Measurements from ENCODE around the gene MTHFR.

MTHFR gene

GRCh38 chr1:11751087-11751486 lies 54.7 kb downstream of the MTHFR start:
- no peak for DNase-seq

DNA sequence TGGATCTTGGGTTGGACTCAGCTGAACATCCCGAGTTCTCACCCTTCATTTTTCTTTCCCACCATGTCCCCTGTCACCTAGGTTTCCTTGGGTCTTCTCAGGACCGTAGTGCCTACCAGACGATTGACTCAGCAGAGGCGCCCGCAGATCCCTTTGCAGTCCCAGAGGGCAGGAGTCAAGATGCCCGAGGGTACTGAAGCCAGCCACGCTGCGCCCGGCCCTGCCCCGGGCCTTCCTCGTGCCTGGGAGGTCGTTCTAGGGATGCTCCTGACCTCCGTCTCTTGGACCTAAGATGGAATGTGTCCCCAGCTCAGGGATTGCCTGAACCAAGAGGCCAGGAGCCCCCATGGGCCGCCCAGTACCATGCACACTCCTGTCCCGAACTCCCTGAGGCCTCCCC lies 55.8 kb downstream of the MTHFR start:
- no peak for DNase-seq

- peak; percentile 7 for DNase-seq
Measured at GRCh38 chr1:11749203-11749689, 56.5 kb downstream of the MTHFR start.

GRCh38 chr1:11748294-11749202 lies 57.2 kb downstream of the MTHFR start:
- no peak for DNase-seq

DNA sequence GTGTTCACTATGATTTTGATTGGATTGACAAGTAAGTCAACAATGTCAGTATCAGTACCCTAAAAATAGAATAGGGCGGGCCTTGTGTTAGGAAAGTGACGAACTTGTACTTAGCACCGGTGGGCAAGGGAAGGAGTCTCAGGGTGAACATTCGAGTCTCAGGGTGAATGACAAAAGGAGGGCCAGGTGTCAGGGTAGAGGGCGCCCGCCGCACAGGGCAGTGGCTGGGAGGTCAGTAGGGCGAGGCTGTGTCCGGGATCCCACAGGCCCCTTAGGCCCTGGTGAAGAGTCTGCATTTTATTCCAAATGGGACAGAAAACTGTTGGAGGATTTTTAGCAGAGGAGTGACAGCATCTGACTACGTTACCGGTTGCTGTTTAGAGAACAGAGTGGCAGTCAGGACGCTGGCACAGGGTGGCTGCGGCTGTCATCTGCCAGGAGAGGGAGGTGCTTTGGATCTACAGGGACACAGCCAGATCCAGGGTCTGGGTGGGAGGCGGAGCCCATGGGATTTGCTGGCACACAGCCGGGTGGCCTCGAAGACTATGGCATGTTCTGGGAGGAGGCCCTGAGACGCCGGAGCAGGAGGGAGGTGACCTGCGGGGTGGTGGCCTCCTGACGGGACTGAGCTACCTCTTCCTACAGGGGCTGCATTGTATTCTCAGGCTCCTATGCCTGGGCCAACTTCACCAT lies 58.8 kb downstream of the MTHFR start:
- no peak for DNase-seq

DNA sequence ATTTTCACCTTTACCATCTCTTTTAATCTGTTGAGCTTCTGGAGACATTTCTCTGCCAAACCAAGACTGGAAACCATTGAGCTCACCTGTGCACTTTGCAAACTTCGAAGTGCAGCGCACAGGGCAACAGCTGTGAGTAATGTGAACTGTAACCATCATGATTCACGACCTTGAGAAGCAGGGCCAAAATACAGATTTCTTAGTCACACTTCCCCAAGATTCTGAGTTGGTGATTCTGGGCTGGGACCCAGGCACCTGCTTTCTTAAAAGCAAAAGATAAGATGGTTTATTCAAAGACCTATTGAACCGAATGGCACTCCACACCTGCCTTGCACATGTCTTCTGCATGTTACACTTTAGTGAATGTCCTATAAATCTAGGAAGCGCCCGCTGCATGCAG lies 59.7 kb downstream of the MTHFR start:
- DNase-seq: no peak

DNA sequence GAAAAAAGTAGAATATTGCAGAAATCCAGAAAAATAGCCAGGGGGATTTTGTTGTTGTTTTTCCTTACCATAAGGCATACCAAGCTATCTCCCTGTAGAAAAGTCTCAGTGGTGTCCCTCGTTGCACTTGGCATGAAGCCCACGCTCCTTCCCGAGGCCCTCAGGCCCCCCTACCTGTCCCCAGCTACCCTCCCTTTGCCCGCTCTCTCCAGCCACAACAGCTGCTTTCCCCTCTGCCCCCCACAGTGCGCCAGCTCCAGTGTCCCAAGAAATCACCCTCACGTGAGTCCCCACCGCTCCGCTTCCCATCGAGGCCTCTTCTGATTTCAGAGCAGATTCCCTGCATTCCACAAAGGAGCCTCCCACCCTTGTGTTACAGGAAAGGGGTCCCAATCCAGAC lies 61.5 kb downstream of the MTHFR start:
- no peak for DNase-seq

DNA sequence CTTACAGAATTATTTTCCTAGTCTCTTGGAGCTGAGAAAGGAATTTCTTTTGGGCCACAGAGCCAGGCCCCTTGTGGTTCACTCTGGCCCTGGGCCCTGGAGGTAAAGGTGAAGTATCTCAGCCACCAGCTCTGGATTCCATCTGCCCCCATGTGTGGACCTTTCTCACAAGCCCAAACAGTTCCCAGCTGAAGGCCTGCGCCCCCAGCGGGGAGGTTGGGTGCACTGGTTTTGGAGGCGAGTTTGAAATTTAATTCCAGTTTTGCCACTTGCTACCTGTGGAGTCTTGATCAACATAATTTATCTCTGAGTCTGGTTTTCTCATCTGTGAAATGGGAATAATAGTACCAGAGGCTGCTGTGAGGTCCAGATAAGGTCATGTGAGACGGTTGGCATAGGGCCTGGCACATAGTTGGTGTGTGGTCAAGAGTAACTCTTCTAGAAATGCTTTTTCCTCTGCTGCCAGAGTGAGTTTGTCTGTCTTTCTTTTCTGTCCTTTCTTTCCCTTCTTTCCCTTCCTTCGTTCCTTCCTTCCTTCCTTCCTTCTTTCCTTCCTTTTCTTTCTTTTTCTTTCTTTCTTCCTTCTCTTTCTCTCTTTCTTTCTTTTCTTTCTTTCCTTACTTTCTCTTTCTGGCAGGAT lies 63.7 kb downstream of the MTHFR start:
- no peak for DNase-seq

GRCh38 chr1:11741482-11741881 lies 64.3 kb downstream of the MTHFR start:
- DNase-seq: no peak

DNA sequence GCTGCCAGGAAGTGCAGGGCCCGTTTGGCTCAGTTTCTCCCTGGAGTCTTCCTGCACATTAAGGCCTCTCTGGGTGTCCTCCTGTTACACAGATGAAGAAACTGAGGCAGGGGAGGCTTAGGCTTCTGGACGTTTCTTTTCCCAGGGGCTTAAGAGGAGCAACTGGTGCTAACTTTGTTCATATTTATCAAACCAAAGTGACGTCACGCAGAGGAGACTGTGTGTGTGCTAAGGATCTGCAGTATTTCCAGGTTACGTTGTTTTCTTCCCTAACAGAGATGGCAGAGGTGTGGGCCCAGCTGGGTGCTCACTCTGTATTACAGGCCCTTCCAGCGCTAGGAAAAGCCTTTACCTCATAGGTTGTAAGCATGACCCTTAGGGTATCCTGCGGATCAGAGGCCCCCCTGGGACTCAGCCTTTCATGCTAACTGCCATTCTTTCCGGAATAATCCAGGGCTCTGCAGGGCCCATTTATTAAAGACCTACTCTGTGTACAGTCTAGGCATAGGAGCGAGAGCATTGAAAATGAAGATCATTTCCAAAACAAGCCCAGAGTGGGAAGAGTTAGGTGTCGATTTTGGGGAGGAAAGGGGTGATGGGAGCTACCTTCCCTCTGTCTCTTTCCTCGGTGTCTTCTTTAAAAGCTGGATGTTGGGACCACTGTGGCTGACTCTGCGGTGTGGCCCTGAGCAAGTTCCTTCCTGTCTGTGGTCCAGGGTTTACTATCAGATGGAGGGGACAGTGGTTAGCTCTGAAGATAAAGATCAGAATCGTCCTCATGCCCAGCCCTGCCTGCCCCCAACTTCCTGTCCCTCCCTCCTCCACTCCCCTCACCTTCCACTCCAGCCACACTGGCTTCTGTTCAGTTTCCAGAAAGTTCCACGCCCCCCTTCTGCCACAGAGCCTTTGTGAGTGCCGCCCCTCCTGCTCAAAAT lies 65.2 kb downstream of the MTHFR start:
- no peak for DNase-seq

GRCh38 chr1:11738783-11739182 lies 67.0 kb downstream of the MTHFR start:
- DNase-seq: no peak

GRCh38 chr1:11738096-11738495 lies 67.7 kb downstream of the MTHFR start:
- DNase-seq: no peak

GRCh38 chr1:11736746-11737639 lies 68.8 kb downstream of the MTHFR start:
- peak; percentile 63 for DNase-seq

DNA sequence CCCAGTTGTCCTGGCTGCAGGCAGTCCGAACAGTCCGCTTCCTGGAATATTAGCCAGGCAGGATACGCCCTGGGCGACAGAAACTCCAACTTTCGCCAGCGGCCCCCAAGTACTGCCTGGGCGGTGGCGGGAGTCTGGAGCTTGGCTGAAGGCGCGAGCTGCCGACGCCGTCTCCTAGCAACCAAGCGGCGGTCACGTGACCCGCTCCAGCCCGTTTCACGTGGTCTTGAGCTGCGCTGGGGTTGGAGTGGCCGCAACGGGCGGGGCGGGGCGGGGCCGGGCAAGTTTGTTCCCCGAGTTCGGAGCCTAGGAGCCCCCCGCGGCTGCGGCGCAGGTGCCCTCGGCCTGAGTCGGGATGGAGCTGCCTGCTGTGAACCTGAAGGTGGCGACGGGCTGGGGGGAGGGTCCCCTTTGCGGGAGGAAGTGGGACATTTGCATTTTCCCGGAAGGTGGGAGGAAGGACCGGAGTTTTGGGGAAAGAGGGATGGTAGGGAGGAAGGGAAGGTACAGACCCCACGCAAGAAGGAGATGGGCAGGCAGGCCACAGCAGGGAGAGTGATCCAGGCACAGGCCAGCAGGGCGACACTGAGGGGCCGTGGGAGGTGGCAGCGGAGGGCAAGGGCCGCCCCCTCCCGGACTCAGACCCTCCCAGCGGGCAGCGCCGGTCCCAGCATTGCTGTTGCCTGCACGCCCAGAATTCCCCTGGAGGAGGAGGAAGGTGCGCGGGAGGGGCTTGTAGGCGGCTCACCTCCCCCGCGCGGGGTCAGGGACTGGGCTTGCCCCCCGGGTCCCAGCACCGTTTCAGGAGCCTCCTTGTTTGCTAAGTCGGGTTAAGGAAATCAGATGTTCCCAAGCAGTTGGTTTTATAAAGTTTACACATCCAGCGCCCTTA lies 69.7 kb downstream of the MTHFR start, which contains the start of gene AGTRAP:
AGTRAP (plus strand) TSS at position 283 of the 892 bp plus-strand sequence; CDS start at position 356, 73 bp downstream.
- DNase-seq: peak; percentile 64

Measured in kidney glomerular epithelial cell (primary cell).